ENCODE measurements around the gene HYAL3. TPM values are rescaled to one million over a fixed set of nuclear protein-coding genes. Genes with fewer than 3 reads are reported as not detected.

HYAL3 gene
- total and polyA plus RNA-seq, 2 of the 8 experiments (the other 6 are each of a cell fraction or from before 2014, with no cell fraction given): 3.2 to 12.2 TPM

DNA sequence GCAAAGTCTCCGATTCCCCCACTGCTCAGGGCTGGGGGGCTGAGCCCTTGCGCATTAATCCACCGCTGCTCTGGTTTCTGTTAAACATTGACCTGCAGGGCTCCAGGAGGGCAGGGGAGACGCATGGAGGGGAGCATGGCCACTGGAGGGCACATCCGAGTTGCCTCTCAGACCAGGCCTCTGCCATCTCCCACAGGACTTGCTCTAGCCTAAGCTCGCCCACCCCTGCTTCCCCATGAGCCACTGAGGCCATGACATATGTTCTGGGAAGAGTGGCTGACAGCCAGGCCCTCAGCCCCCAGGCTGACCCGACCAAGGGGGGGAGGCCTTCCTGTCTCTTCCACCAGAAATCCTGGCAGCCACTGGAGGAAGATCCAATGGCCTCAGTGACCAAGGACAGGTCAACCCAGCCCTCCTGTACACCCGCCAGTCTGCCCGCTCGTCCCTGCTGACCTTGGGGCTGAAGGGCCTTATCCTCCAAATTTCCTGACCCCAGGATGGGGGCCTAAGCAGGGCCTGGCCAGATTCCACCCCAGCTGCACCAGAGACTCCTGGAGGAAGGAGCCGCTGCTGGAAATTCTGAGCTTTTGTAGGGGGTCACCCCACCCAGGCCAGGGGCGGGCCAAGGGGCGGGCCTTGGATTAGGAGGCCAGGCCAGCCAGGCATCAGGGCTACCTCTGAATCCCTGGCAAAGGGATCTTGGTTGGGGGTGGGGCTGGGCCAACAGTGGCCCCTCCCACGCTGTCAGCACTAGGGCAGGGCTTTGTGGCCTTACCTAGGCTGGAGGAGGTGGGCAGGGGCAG lies 4.0 kb upstream of the HYAL3 start, which contains the start of gene HYAL1 (continued):
- TF ChIP-seq CBX8 (IDR thresholded peaks at IDR 0.05; ENCODE audit: borderline replicate concordance, low read depth, low read length): no peak
- no peak for TF ChIP-seq CBX5 (IDR thresholded peaks at IDR 0.05; ENCODE audit: low read depth, low read length)
- TF ChIP-seq KDM5A (IDR thresholded peaks at IDR 0.05; ENCODE audit: low read length): no peak
- TF ChIP-seq PHF8 (conservative IDR thresholded peaks at IDR 0.05; ENCODE audit: low read depth, low read length): no peak
- TF ChIP-seq BACH1 (IDR thresholded peaks at IDR 0.05; ENCODE audit: low read length): no peak
- TF ChIP-seq CTBP2 (IDR thresholded peaks at IDR 0.05; ENCODE audit: borderline replicate concordance, insufficient read depth, insufficient read length, low read length): no peak
- TF ChIP-seq, protein P1, sequence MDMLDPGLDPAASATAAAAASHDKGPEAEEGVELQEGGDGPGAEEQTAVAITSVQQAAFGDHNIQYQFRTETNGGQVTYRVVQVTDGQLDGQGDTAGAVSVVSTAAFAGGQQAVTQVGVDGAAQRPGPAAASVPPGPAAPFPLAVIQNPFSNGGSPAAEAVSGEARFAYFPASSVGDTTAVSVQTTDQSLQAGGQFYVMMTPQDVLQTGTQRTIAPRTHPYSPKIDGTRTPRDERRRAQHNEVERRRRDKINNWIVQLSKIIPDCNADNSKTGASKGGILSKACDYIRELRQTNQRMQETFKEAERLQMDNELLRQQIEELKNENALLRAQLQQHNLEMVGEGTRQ (IDR thresholded peaks at IDR 0.05; ENCODE audit: low read length): no peak

Measured in H1 (cell line).